Keratinocyte (primary cell): ENCODE measurements around the gene KTN1. TPM values are rescaled to one million over a fixed set of nuclear protein-coding genes. Genes with fewer than 3 reads are reported as not detected.

ENCODE experiments used
- DNase-seq: peaks from one replicate; pipeline ENCODE4 v3.0.0-alpha.2; 2011; ENCODE audit warnings: low read depth, missing footprints, low spot score
- FAIRE-seq: peaks from 2 replicates; lab custom pipeline; 2011; peaks lifted over from hg19 to GRCh38; lab: Jason Lieb, UNC
- H2AFZ ChIP-seq: 2 replicates; pipeline ENCODE4 v1.6.0; 2012; ENCODE audit warnings: low read length, control low read depth, inconsistent platforms; ENCODE audit not compliant: control insufficient read depth
- H3K27ac ChIP-seq: 2 replicates; pipeline ENCODE4 v1.5.1; 2011; ENCODE audit warnings: low read length; ENCODE audit not compliant: control insufficient read depth, insufficient read depth
- H3K27me3 ChIP-seq: 3 replicates; pipeline ENCODE4 v1.6.0; 2011; ENCODE audit warnings: low read length; ENCODE audit not compliant: control insufficient read depth, insufficient read depth; ENCODE audit errors: extremely low read depth
- H3K36me3 ChIP-seq, 2 experiments: 2 replicates in 1 of 2; 3 replicates in 1 of 2; pipeline ENCODE4 v1.5.1; 2011; ENCODE audit warnings: low read length in 2 of 2, mild to moderate bottlenecking in 1 of 2; ENCODE audit not compliant: control insufficient read depth in 2 of 2, insufficient read depth in 2 of 2; ENCODE audit errors: extremely low read depth in 1 of 2
- H3K4me1 ChIP-seq: 3 replicates; pipeline ENCODE4 v1.5.1; 2011; ENCODE audit warnings: low read length; ENCODE audit not compliant: control insufficient read depth, insufficient read depth; ENCODE audit errors: extremely low read depth
- H3K4me2 ChIP-seq: 3 replicates; pipeline ENCODE4 v1.6.0; 2011; ENCODE audit warnings: low read depth, low read length; ENCODE audit not compliant: control insufficient read depth, insufficient read depth; ENCODE audit errors: extremely low read depth
- H3K4me3 ChIP-seq, 3 experiments: fragments of 200-600 bp in 1 of 3; sonication (generic) in 1 of 3; 2 replicates in 2 of 3; 3 replicates in 1 of 3; pipeline ENCODE4 v1.5.1; 2011 to 2016; ENCODE audit warnings: low read length in 3 of 3, mild to moderate bottlenecking in 3 of 3, control low read depth in 2 of 3, inconsistent platforms in 1 of 3, low read depth in 1 of 3, mixed read lengths in 1 of 3, mixed run types in 1 of 3, moderate library complexity in 1 of 3; ENCODE audit not compliant: control insufficient read depth in 2 of 3, insufficient read depth in 2 of 3; ENCODE audit errors: extremely low read depth in 1 of 3
- H3K79me2 ChIP-seq: 2 replicates; pipeline ENCODE4 v1.6.0; 2012; ENCODE audit warnings: low read length; ENCODE audit not compliant: control insufficient read depth, insufficient read depth
- H3K9ac ChIP-seq: 3 replicates; pipeline ENCODE4 v1.6.0; 2011; ENCODE audit warnings: low read length; ENCODE audit not compliant: control insufficient read depth, insufficient read depth; ENCODE audit errors: extremely low read depth
- H3K9me1 ChIP-seq: 3 replicates; pipeline ENCODE4 v1.6.0; 2011; ENCODE audit warnings: low read length; ENCODE audit not compliant: control insufficient read depth, insufficient read depth; ENCODE audit errors: extremely low read depth
- H3K9me3 ChIP-seq: 2 replicates; pipeline ENCODE4 v1.5.1; 2012; ENCODE audit warnings: low read depth, low read length; ENCODE audit not compliant: control insufficient read depth
- H4K20me1 ChIP-seq: 3 replicates; pipeline ENCODE4 v1.6.0; 2011; ENCODE audit warnings: low read length; ENCODE audit not compliant: control insufficient read depth, insufficient read depth; ENCODE audit errors: extremely low read depth
- CTCF ChIP-seq, 3 experiments: IDR thresholded peaks in 1 of 3; conservative IDR thresholded peaks in 1 of 3; optimal IDR thresholded peaks in 1 of 3; 2 replicates in 2 of 3; 3 replicates in 1 of 3; pipeline versions ENCODE3 to v1.5.1; 2011; ENCODE audit warnings: low read length in 3 of 3, mild to moderate bottlenecking in 3 of 3, moderate library complexity in 2 of 3, control low read depth in 1 of 3, inconsistent platforms in 1 of 3; ENCODE audit not compliant: insufficient read depth in 2 of 3; ENCODE audit errors: extremely low read depth in 1 of 3
- EZH2 ChIP-seq: IDR thresholded peaks from one replicate; pipeline ENCODE4 v1.6.1; 2012; ENCODE audit warnings: inconsistent platforms, mild to moderate bottlenecking, low read length, moderate library complexity
- dilution Hi-C: fragments of 300-500 bp; cut with MboI; formaldehyde crosslinking; loops from one replicate; pipeline ENCODE4 v1.7.0; 2020; ENCODE audit warnings: low sequenced_read_pairs; ENCODE audit not compliant: extremely low pct_ligation_motif_present
- polyA plus RNA-seq, 5 experiments: library from polyadenylated mRNA; depleted of rRNA in 3 of 5; stranded (reverse) in 3 of 5; stranded (forward) in 1 of 5; unstranded in 1 of 5; fragments of >200 nt; gene quantifications; 1 replicate in 1 of 5; 2 replicates in 3 of 5; 3 replicates in 1 of 5; pipeline versions ENCODE4 v1.2.1 to v1.2.3, GENCODE V29; 2011 to 2012; ENCODE audit warnings: missing spikeins in 2 of 5, low read depth in 1 of 5, low replicate concordance in 1 of 5

KTN1 gene
- polyA plus RNA-seq, 1 donor (not counting 4 experiments of a cell fraction or from before 2014, with no cell fraction given): 121 TPM

- H3K9me3 ChIP-seq: no peaks in the 10 kb centered on the region
- H3K79me2 ChIP-seq: no peaks in the 10 kb centered on the region
- peaks cover 0 to 5% of the 10 kb centered on the region in 2 experiments for H3K36me3 ChIP-seq
- TF ChIP-seq CTCF (optimal IDR thresholded peaks at IDR 0.05 in 1 of 3, IDR thresholded peaks at IDR 0.05 in 1 of 3, conservative IDR thresholded peaks at IDR 0.05 in 1 of 3; ENCODE audit: extremely low read depth in 1 of 3, insufficient read depth in 2 of 3, low read length in 3 of 3): no peak
- TF ChIP-seq EZH2: no peak
- dilution Hi-C loops: no loop called here
- H3K27me3 ChIP-seq: no peaks in the 10 kb centered on the region
- no peak overlapping the region for H3K4me3 ChIP-seq
- H3K9me1 ChIP-seq: no peaks in the 10 kb centered on the region
- H3K4me1 ChIP-seq: no peaks in the 10 kb centered on the region
- H3K27ac ChIP-seq: no peak overlapping the region
- no peaks in the 10 kb centered on the region for H4K20me1 ChIP-seq
- H2AFZ ChIP-seq: no peak overlapping the region
- DNase-seq (no peak), FAIRE-seq (no peak)
- no peak overlapping the region for H3K4me2 ChIP-seq
- H3K9ac ChIP-seq: no peak overlapping the region
These were observed 65.1 kb downstream of the KTN1 start for GRCh38 chr14:55645145-55645544.

GRCh38 chr14:55645845-55646832 lies 66.1 kb downstream of the KTN1 start:
- H3K4me1 ChIP-seq: no peaks in the 10 kb centered on the region
- H4K20me1 ChIP-seq: no peaks in the 10 kb centered on the region
- no peaks in the 10 kb centered on the region for H3K27me3 ChIP-seq
- no peak for FAIRE-seq
- dilution Hi-C loops: no loop called here
- no peaks in the 10 kb centered on the region for H3K79me2 ChIP-seq
- peaks cover 0 to 5% of the 10 kb centered on the region in 2 experiments for H3K36me3 ChIP-seq
- TF ChIP-seq CTCF (optimal IDR thresholded peaks at IDR 0.05 in 1 of 3, IDR thresholded peaks at IDR 0.05 in 1 of 3, conservative IDR thresholded peaks at IDR 0.05 in 1 of 3; ENCODE audit: extremely low read depth in 1 of 3, insufficient read depth in 2 of 3, low read length in 3 of 3): no peak
- TF ChIP-seq EZH2: no peak
- no peak overlapping the region for H3K9ac ChIP-seq
- no peaks in the 10 kb centered on the region for H3K9me1 ChIP-seq
- H3K27ac ChIP-seq: no peak overlapping the region
- DNase-seq: no peak
- H3K4me3 ChIP-seq: no peak overlapping the region
- H2AFZ ChIP-seq: no peak overlapping the region
- H3K9me3 ChIP-seq: no peaks in the 10 kb centered on the region
- H3K4me2 ChIP-seq: no peak overlapping the region
